GM23248 (cell line): Measurements from ENCODE around the gene PRICKLE2. TPM values are rescaled to one million over a fixed set of nuclear protein-coding genes. Genes with fewer than 3 reads are reported as not detected.

Source experiments
- DNase-seq: peaks from one replicate; pipeline ENCODE4 v3.0.0-alpha.2; 2015
- H2AFZ ChIP-seq: fragments of 200-600 bp; sonication (generic); 2 replicates; pipeline ENCODE4 v1.6.1; 2016; ENCODE audit warnings: antibody characterized with exemption
- H3F3A ChIP-seq: fragments of 200-600 bp; sonication (generic); 2 replicates; pipeline ENCODE4 v1.6.1; 2016; ENCODE audit warnings: mild to moderate bottlenecking, antibody characterized with exemption, mixed run types; ENCODE audit not compliant: insufficient read depth
- H3K27ac ChIP-seq: fragments of 200-600 bp; sonication (generic); 2 replicates; pipeline ENCODE4 v1.5.1; 2016; ENCODE audit warnings: mild to moderate bottlenecking
- H3K27me3 ChIP-seq: fragments of 200-600 bp; sonication (generic); replicated peaks from 2 replicates; pipeline ENCODE4 v1.6.1; 2016; ENCODE audit warnings: mild to moderate bottlenecking; ENCODE audit not compliant: insufficient read depth
- H3K36me3 ChIP-seq: fragments of 200-600 bp; sonication (generic); 2 replicates; pipeline ENCODE4 v1.6.1; 2016; ENCODE audit warnings: low read depth, mild to moderate bottlenecking
- H3K4me1 ChIP-seq: fragments of 200-600 bp; sonication (generic); 2 replicates; pipeline ENCODE4 v1.6.1; 2016; ENCODE audit warnings: mild to moderate bottlenecking; ENCODE audit not compliant: insufficient read depth
- H3K4me2 ChIP-seq: fragments of 200-600 bp; sonication (generic); one replicate; pipeline ENCODE4 v1.6.1; 2016; ENCODE audit warnings: mild to moderate bottlenecking; ENCODE audit not compliant: unreplicated experiment
- H3K4me3 ChIP-seq: fragments of 200-600 bp; sonication (generic); 2 replicates; pipeline ENCODE4 v1.5.1; 2016; ENCODE audit warnings: mild to moderate bottlenecking
- H3K79me2 ChIP-seq: fragments of 200-600 bp; sonication (generic); 2 replicates; pipeline ENCODE4 v1.6.1; 2016; ENCODE audit warnings: mild to moderate bottlenecking; ENCODE audit not compliant: insufficient read depth
- H3K9ac ChIP-seq: fragments of 200-600 bp; sonication (generic); 2 replicates; pipeline ENCODE4 v1.6.1; 2016; ENCODE audit warnings: mild to moderate bottlenecking
- H3K9me2 ChIP-seq: fragments of 200-600 bp; sonication (generic); 2 replicates; pipeline ENCODE4 v1.6.1; 2016; ENCODE audit warnings: mixed run types, mild to moderate bottlenecking, moderate library complexity; ENCODE audit not compliant: insufficient read depth
- H3K9me3 ChIP-seq: fragments of 200-600 bp; sonication (generic); one replicate; pipeline ENCODE4 v1.6.1; 2017; ENCODE audit warnings: low read depth
- H4K20me1 ChIP-seq: fragments of 200-600 bp; sonication (generic); 2 replicates; pipeline ENCODE4 v1.6.0; 2016; ENCODE audit not compliant: insufficient read depth
- EZH2 ChIP-seq: fragments of 200-600 bp; sonication (generic); IDR thresholded peaks from 2 replicates; pipeline ENCODE4 v1.6.1; 2018; ENCODE audit warnings: antibody characterized with exemption, mild to moderate bottlenecking; ENCODE audit not compliant: insufficient read depth, poor library complexity, severe bottlenecking
- EZH2phosphoT487 ChIP-seq: fragments of 200-600 bp; sonication (generic); IDR thresholded peaks from 2 replicates; pipeline ENCODE4 v1.6.1; 2018; ENCODE audit warnings: antibody characterized with exemption, moderate library complexity, mild to moderate bottlenecking, low read depth; ENCODE audit not compliant: insufficient read depth
- WGBS, 2 experiments: methylation state at CpG; one replicate each; pipeline ENCODE4 v1.1.6; 2015 to 2017; ENCODE audit warnings: low lambda C conversion rate in 2 of 2, low coverage in 1 of 2; ENCODE audit errors: missing lambda C conversion rate in 2 of 2; 5-methylcytosine and 5-hydroxymethylcytosine counted together
- in situ Hi-C: fragments of 300-500 bp; cut with MboI; formaldehyde crosslinking; loops from 2 replicates; pipeline ENCODE4 v1.15.0; 2020
- polyA plus RNA-seq: library from polyadenylated mRNA; unstranded; fragments of >200 nt; fragmentation: Nextera tagmentation; extraction: Ambion mirVana; gene quantifications from 2 replicates; pipeline ENCODE4 v1.2.1, GENCODE V29; 2016
- total RNA-seq: library from RNA; depleted of rRNA; stranded (reverse); fragments of >200 nt; shearing (Covaris generic); gene quantifications from 2 replicates; pipeline ENCODE4 v1.2.3, GENCODE V29; 2014

Gene PRICKLE2
- total and polyA plus RNA-seq, 2 experiments from 2014 or later, result 7.3 to 19.6 TPM

DNA sequence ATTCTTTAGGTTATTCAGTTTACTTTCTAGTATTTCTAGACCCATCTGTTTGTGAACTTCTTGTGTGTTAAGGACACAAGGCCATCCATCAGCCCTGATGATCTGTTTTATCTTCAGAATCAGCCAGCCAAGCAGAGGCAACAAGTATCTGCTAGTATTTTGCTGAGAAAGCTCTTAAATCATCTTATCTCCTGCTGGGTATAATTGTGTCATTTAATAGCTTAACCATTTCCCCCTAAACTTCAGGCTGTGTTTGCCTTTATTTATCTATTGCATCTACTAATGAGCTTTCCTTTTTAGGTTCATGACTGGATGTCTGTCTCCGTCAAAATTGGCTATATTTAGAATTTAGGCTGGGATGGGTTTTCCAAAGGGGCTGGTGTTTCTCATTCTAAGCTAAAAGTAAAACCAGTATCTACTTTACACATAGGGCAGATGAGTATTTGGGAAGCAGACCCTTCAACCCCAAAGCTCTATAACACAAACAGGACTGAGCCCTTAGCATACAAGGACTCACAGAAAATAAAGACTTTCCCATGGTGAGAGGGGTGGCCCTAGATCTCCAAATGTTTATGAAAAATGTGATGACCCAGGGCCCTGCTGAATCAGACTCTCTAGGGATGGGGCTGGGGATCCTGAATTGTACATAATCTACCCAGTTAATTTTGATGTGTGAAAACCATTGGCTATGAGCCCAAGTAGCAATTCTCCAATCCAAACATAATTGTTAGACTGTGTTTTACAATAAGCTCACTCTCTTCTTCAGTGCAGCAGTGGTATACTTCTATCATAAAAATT lies 136.7 kb downstream of the PRICKLE2 start:
- no peak overlapping the region for H3K4me3 ChIP-seq
- H3K4me1 ChIP-seq, result no peaks in the 10 kb centered on the region
- DNase-seq, result no peak
- H3K9me2 ChIP-seq, result no peaks in the 10 kb centered on the region
- TF ChIP-seq EZH2 (no peak), EZH2phosphoT487 (no peak)
- no peaks in the 10 kb centered on the region for H4K20me1 ChIP-seq
- H3K9ac ChIP-seq, result no peak overlapping the region
- H3K36me3 ChIP-seq, result no peaks in the 10 kb centered on the region
- no peaks in the 10 kb centered on the region for H3K79me2 ChIP-seq
- H2AFZ ChIP-seq, result no peak overlapping the region
- H3K27ac ChIP-seq, result no peak overlapping the region
- in situ Hi-C loops, result no loop called here
- peaks cover 26% of the 10 kb centered on the region; the same call in 1 of the 2 replicates for H3F3A ChIP-seq
- no peaks in the 10 kb centered on the region for H3K9me3 ChIP-seq
- H3K4me2 ChIP-seq, result no peak overlapping the region
- H3K27me3 ChIP-seq, result no peaks in the 10 kb centered on the region
- 50 to 56% methylated on average over 1 of the region's 1 CpG for WGBS, 2 experiments

- in situ Hi-C loops, result no loop called here
- WGBS, 2 experiments, result 84 to 86% methylated on average over 5 of the region's 5 CpGs
These were observed 138.6 kb downstream of the PRICKLE2 start for GRCh38 chr3:64086479-64087252.

DNA sequence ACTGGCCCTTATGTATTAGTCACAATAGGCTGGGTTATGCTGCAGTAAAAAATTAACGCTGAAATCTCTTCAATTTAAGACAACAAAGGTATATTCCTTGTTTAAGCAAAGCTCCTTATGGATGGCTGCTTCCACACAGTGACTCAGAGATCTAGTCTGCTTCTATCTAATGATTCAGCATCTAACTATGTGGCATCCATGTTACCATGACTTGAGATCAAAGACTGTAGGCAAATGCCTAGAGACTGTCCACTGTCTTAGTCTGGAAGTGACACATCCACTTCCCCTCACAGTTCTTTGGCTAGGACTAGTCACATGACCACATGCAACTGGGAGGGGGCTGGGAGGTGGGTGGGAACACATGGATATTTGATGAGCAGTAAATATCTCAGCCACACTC lies 140.6 kb downstream of the PRICKLE2 start:
- Histone ChIP-seq H3K9ac (no peak overlapping the region), H3K9me3 (no peaks in the 10 kb centered on the region), H3K79me2 (no peaks in the 10 kb centered on the region), H3K4me3 (no peak overlapping the region), H2AFZ (no peak overlapping the region), H3K27me3 (no peaks in the 10 kb centered on the region), H3K27ac (no peak overlapping the region), H3K36me3 (no peaks in the 10 kb centered on the region), H3K4me1 (peaks cover 2% of the 10 kb centered on the region), H3K4me2 (no peak overlapping the region), H4K20me1 (no peaks in the 10 kb centered on the region), H3F3A (peaks cover 19% of the 10 kb centered on the region; the same call in 1 of the 2 replicates), H3K9me2 (no peaks in the 10 kb centered on the region)
- WGBS, 2 experiments, result 18 to 37% methylated on average over 1 of the region's 1 CpG
- TF ChIP-seq EZH2phosphoT487 (no peak), EZH2 (no peak)
- peak; percentile 75 for DNase-seq
- in situ Hi-C loops, result no loop called here

More at GRCh38 chr3:64086479-64087252, 138.6 kb downstream of the PRICKLE2 start:
- Histone ChIP-seq H2AFZ (no peak overlapping the region), H3K4me3 (no peak overlapping the region), H3K4me1 (no peaks in the 10 kb centered on the region), H3K27ac (no peak overlapping the region), H3K9ac (no peak overlapping the region), H3F3A (peaks cover 19% of the 10 kb centered on the region; the same call in 1 of the 2 replicates), H3K9me2 (no peaks in the 10 kb centered on the region), H3K9me3 (no peaks in the 10 kb centered on the region), H3K4me2 (no peak overlapping the region), H4K20me1 (no peaks in the 10 kb centered on the region), H3K79me2 (no peaks in the 10 kb centered on the region), H3K36me3 (no peaks in the 10 kb centered on the region), H3K27me3 (no peaks in the 10 kb centered on the region)
- DNase-seq, result no peak
- TF ChIP-seq EZH2phosphoT487 (no peak), EZH2 (no peak)

- Histone ChIP-seq H3K9me2 (no peaks in the 10 kb centered on the region), H3K9me3 (no peaks in the 10 kb centered on the region), H4K20me1 (no peaks in the 10 kb centered on the region), H3K4me2 (no peak overlapping the region), H3K4me1 (peaks cover 9% of the 10 kb centered on the region), H3K36me3 (no peaks in the 10 kb centered on the region), H3K4me3 (no peak overlapping the region), H3K27me3 (no peaks in the 10 kb centered on the region), H3K79me2 (no peaks in the 10 kb centered on the region), H3K9ac (no peak overlapping the region), H3K27ac (no peak overlapping the region), H3F3A (peaks cover 16% of the 10 kb centered on the region; the same call in 1 of the 2 replicates), H2AFZ (no peak overlapping the region)
- WGBS, 2 experiments, result 59 to 61% methylated on average over 3 of the region's 3 CpGs
- no peak for DNase-seq
- in situ Hi-C loops, result no loop called here
- TF ChIP-seq EZH2 (no peak), EZH2phosphoT487 (no peak)
These were observed 141.7 kb downstream of the PRICKLE2 start for GRCh38 chr3:64083575-64083974.
